OCI-LY7 (cell line): Measurements from ENCODE around the gene PTCH1. TPM values are rescaled to one million over a fixed set of nuclear protein-coding genes. Genes with fewer than 3 reads are reported as not detected.

Experiments used
- BruUV-seq: library from RNA; stranded (reverse); fragments of 400-500 nt; replicated peaks from 2 replicates; lab custom pipeline; 2021; lab: Mats Ljungman, UMichigan
- CTCF ChIA-PET: fragments of 300-600 bp; sonication (Branson Sonifier 250); formaldehyde crosslinking; loops from one replicate; lab custom pipeline; 2022; ENCODE audit warnings: antibody characterized with exemption; ENCODE audit not compliant: unreplicated experiment; lab: Charles Lee
- POLR2A ChIA-PET: fragments of 300-600 bp; sonication (Branson Sonifier 250); formaldehyde crosslinking; loops from one replicate; lab custom pipeline; 2022; ENCODE audit warnings: antibody characterized with exemption; lab: Charles Lee
- DNase-seq: peaks from one replicate; pipeline ENCODE4 v3.0.0-alpha.2; 2015; ENCODE audit warnings: low spot score
- H2AFZ ChIP-seq: fragments of 200-600 bp; sonication (generic), shearing (Covaris generic); 2 replicates; pipeline ENCODE4 v1.6.1; 2014; ENCODE audit warnings: mild to moderate bottlenecking, antibody characterized with exemption, low read length, moderate library complexity
- H3K27ac ChIP-seq: fragments of 200-600 bp; sonication (generic); 2 replicates; pipeline ENCODE4 v1.5.1; 2014; ENCODE audit warnings: mixed run types, low read depth, mild to moderate bottlenecking, moderate library complexity, low read length, inconsistent platforms; ENCODE audit not compliant: poor library complexity, severe bottlenecking
- H3K36me3 ChIP-seq: fragments of 200-600 bp; sonication (generic); 2 replicates; pipeline ENCODE4 v1.6.1; 2014; ENCODE audit warnings: mild to moderate bottlenecking, antibody characterized with exemption, low read length, moderate library complexity, mixed read lengths; ENCODE audit not compliant: insufficient read depth
- H3K4me1 ChIP-seq: fragments of 200-600 bp; sonication (generic); 2 replicates; pipeline ENCODE4 v1.5.1; 2014; ENCODE audit warnings: mild to moderate bottlenecking, low read length; ENCODE audit not compliant: insufficient read depth, poor library complexity, severe bottlenecking
- H3K4me2 ChIP-seq: fragments of 200-600 bp; sonication (generic); 2 replicates; pipeline ENCODE4 v1.6.1; 2014; ENCODE audit warnings: mild to moderate bottlenecking, low read length
- H3K4me3 ChIP-seq: fragments of 200-600 bp; sonication (generic); 2 replicates; pipeline ENCODE4 v1.5.1; 2014; ENCODE audit warnings: mild to moderate bottlenecking, low read depth, low read length; ENCODE audit not compliant: poor library complexity, severe bottlenecking
- H3K79me2 ChIP-seq: fragments of 200-600 bp; sonication (generic); 2 replicates; pipeline ENCODE4 v1.6.1; 2016; ENCODE audit warnings: low read depth, mild to moderate bottlenecking, low read length, moderate library complexity, mixed read lengths; ENCODE audit not compliant: insufficient read depth
- H3K9me2 ChIP-seq: fragments of 200-600 bp; sonication (generic); 2 replicates; pipeline ENCODE4 v1.6.1; 2016; ENCODE audit warnings: mild to moderate bottlenecking, low read length, mixed read lengths; ENCODE audit not compliant: insufficient read depth
- H3K9me3 ChIP-seq: fragments of 200-600 bp; sonication (generic); 2 replicates; pipeline ENCODE4 v1.6.1; 2014; ENCODE audit warnings: mild to moderate bottlenecking, mixed run types, low read length, mixed read lengths
- H4K20me1 ChIP-seq: fragments of 200-600 bp; sonication (generic); 2 replicates; pipeline ENCODE4 v1.6.1; 2014; ENCODE audit warnings: mild to moderate bottlenecking, antibody characterized with exemption, low read length, moderate library complexity, mixed read lengths; ENCODE audit not compliant: insufficient read depth
- CTCF ChIP-seq: fragments of 200-600 bp; sonication (generic); conservative IDR thresholded peaks from 2 replicates; pipeline ENCODE4 v1.5.1; 2014; ENCODE audit warnings: mild to moderate bottlenecking, antibody characterized with exemption, low read length, moderate library complexity, mixed read lengths
- EZH2phosphoT487 ChIP-seq: fragments of 200-600 bp; sonication (generic); IDR thresholded peaks from 2 replicates; pipeline ENCODE4 v1.6.1; 2018; ENCODE audit warnings: low read depth, borderline replicate concordance, mild to moderate bottlenecking, mixed run types, antibody characterized with exemption, low read length, moderate library complexity, mixed read lengths
- intact Hi-C: fragments of 100-400 bp; cut with micrococcal nuclease; formaldehyde crosslinking; loops from one replicate; pipeline ENCODE4 v1.10.0; 2022; ENCODE audit not compliant: unreplicated experiment
- total RNA-seq, 2 experiments: library from RNA; depleted of rRNA in 1 of 2; stranded (reverse); fragments of >200 nt in 1 of 2; shearing (Covaris generic) in 1 of 2; gene quantifications; 2 replicates each; pipeline ENCODE4 v1.2.3, GENCODE V29; 2014 to 2022

PTCH1 gene
- total RNA-seq, 2 experiments from 2014 or later: 13.1 to 36.1 TPM

GRCh38 chr9:95488954-95489353 is 27.8 kb downstream of the PTCH1 start:
- H4K20me1 ChIP-seq: no peaks in the 10 kb centered on the region
- intact Hi-C loops: no loop called here
- peaks cover 31% of the 10 kb centered on the region for H3K4me1 ChIP-seq
- H3K4me3 ChIP-seq: no peak overlapping the region
- peaks cover 43% of the 10 kb centered on the region for H3K79me2 ChIP-seq
- TF ChIP-seq CTCF (no peak), EZH2phosphoT487 (no peak)
- no TSS peak for BruUV-seq
- POLR2A ChIA-PET: interaction anchor here (0.7 to 1.7 kb wide), 3 partner anchors 12 to 1474 kb away, joined by 3 to 5 read pairs (median 3); no protein-coding TSS in a partner anchor
- H3K9me3 ChIP-seq: no peaks in the 10 kb centered on the region
- no peak overlapping the region for H3K4me2 ChIP-seq
- H2AFZ ChIP-seq: no peak overlapping the region
- no peak overlapping the region for H3K27ac ChIP-seq
- DNase-seq: no peak
- no peaks in the 10 kb centered on the region for H3K9me2 ChIP-seq
- H3K36me3 ChIP-seq: peaks cover 14% of the 10 kb centered on the region
- CTCF ChIA-PET: no interaction called here

- peaks cover 18% of the 10 kb centered on the region; the same call in 1 of the 2 replicates for H3K79me2 ChIP-seq
- BruUV-seq: no TSS peak
- ChIA-PET POLR2A (no interaction called here), CTCF (no interaction called here)
- no peaks in the 10 kb centered on the region for H4K20me1 ChIP-seq
- intact Hi-C loops: no loop called here
- peaks cover 4% of the 10 kb centered on the region for H3K4me1 ChIP-seq
- H3K4me2 ChIP-seq: no peak overlapping the region
- no peak overlapping the region for H2AFZ ChIP-seq
- H3K27ac ChIP-seq: no peak overlapping the region
- TF ChIP-seq CTCF: no peak
- TF ChIP-seq EZH2phosphoT487: no peak
- H3K36me3 ChIP-seq: peaks cover 37% of the 10 kb centered on the region
- H3K9me2 ChIP-seq: no peaks in the 10 kb centered on the region
- no peak overlapping the region for H3K4me3 ChIP-seq
- no peak for DNase-seq
- no peaks in the 10 kb centered on the region for H3K9me3 ChIP-seq
Observed at GRCh38 chr9:95486318-95486717, 30.5 kb downstream of the PTCH1 start.

- H3K4me2 ChIP-seq: no peak overlapping the region
- no peak for TF ChIP-seq EZH2phosphoT487
- H3K9me2 ChIP-seq: no peaks in the 10 kb centered on the region
- POLR2A ChIA-PET: interaction anchor here (0.6 kb wide), 1 partner anchor 68 kb away, joined by 5 read pairs; no protein-coding TSS in a partner anchor
- BruUV-seq: no TSS peak
- intact Hi-C loops: no loop called here
- no peaks in the 10 kb centered on the region for H4K20me1 ChIP-seq
- peaks cover 58% of the 10 kb centered on the region for H3K36me3 ChIP-seq
- DNase-seq: no peak
- peaks cover 5% of the 10 kb centered on the region; the same call in 1 of the 2 replicates for H3K79me2 ChIP-seq
- CTCF ChIA-PET: no interaction called here
- H3K4me3 ChIP-seq: no peak overlapping the region
- no peaks in the 10 kb centered on the region for H3K4me1 ChIP-seq
- H3K9me3 ChIP-seq: no peaks in the 10 kb centered on the region
- H2AFZ ChIP-seq: no peak overlapping the region
- H3K27ac ChIP-seq: no peak overlapping the region
Observed at GRCh38 chr9:95484225-95484624, 32.5 kb downstream of the PTCH1 start.
